Measurements from ENCODE around the gene KCTD1. TPM values are rescaled to one million over a fixed set of nuclear protein-coding genes. Genes with fewer than 3 reads are reported as not detected.
A peak's percentile ranks its signal among the peaks of the same experiment; 100 is the strongest.

The KCTD1 gene
- total RNA-seq, 1 donor from 2014 or later, result 83.8 TPM

DNA sequence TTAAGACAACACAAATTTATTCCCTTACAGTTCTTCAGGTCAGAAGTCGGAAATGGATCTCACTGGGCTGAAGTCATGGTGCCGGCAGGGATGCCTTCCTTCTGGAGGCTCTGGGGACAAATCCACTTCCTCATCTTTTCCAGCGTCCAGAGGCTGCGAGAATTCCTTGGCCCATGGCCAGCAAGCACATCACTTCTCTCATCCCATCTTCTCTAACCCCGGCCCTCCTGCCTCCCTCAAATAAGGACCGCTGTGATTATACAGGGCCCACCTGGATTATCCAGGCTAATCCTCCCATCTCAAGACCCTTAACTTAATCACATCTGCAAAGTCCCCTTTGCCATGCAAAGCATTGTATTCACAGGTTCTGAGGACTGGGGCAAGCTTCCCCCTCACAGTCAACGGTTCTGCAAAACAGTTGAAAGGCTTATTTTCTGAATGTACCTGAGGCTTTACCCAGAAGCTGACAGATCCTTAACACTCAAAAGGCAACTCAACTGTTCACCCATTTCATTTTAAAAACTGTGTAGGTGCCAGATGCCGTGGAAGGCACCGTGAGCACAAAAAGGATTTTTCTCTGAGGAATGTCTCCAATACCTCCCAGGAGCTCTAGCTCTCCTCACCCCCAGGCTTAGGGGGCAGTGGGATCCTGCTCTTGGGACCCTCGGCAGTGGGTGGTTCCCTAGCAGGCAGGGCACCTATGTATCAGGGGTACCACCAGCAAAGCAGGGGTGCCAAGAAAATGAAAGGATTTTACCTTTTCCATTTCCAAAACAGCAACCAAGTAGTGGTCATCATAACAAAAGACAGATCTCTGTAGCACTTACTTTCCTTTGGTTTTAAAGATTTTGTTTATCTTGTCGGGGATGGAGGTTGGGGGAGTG, 84.0 kb downstream of the KCTD1 start:
- Mint-ChIP-seq H3K27me3 (no peaks in the 10 kb centered on the region), H3K36me3 (peaks cover 60% of the 10 kb centered on the region), H3K27ac (peak overlapping the region; percentile 2), H3K4me3 (peak overlapping the region; percentile 5), H3K9me3 (no peaks in the 10 kb centered on the region), H3K4me1 (ENCODE audit: unreplicated experiment) (peaks cover 35% of the 10 kb centered on the region)
- no peak for TF ChIP-seq CTCF (conservative IDR thresholded peaks at IDR 0.05)
- DNase-seq (ENCODE audit: extremely low spot score, unreplicated experiment), result no peak

- H3K36me3 Mint-ChIP-seq, result peaks cover 64% of the 10 kb centered on the region
- no peak for TF ChIP-seq CTCF (conservative IDR thresholded peaks at IDR 0.05)
- no peaks in the 10 kb centered on the region for H3K27me3 Mint-ChIP-seq
- peak overlapping the region; percentile 71 for H3K27ac Mint-ChIP-seq
- H3K4me3 Mint-ChIP-seq, result no peak overlapping the region
- no peaks in the 10 kb centered on the region for H3K9me3 Mint-ChIP-seq
- DNase-seq (ENCODE audit: extremely low spot score, unreplicated experiment), result no peak
- peaks cover 37% of the 10 kb centered on the region for H3K4me1 Mint-ChIP-seq (ENCODE audit: unreplicated experiment)
These were observed 86.0 kb downstream of the KCTD1 start for GRCh38 chr18:26462355-26462754.

GRCh38 chr18:26461405-26461804, 86.9 kb downstream of the KCTD1 start:
- Mint-ChIP-seq H3K36me3 (peaks cover 63% of the 10 kb centered on the region), H3K27ac (peak overlapping the region; percentile 82), H3K4me1 (ENCODE audit: unreplicated experiment) (peaks cover 46% of the 10 kb centered on the region), H3K4me3 (no peak overlapping the region), H3K9me3 (no peaks in the 10 kb centered on the region), H3K27me3 (no peaks in the 10 kb centered on the region)
- DNase-seq (ENCODE audit: extremely low spot score, unreplicated experiment), result no peak
- no peak for TF ChIP-seq CTCF (conservative IDR thresholded peaks at IDR 0.05)

DNA sequence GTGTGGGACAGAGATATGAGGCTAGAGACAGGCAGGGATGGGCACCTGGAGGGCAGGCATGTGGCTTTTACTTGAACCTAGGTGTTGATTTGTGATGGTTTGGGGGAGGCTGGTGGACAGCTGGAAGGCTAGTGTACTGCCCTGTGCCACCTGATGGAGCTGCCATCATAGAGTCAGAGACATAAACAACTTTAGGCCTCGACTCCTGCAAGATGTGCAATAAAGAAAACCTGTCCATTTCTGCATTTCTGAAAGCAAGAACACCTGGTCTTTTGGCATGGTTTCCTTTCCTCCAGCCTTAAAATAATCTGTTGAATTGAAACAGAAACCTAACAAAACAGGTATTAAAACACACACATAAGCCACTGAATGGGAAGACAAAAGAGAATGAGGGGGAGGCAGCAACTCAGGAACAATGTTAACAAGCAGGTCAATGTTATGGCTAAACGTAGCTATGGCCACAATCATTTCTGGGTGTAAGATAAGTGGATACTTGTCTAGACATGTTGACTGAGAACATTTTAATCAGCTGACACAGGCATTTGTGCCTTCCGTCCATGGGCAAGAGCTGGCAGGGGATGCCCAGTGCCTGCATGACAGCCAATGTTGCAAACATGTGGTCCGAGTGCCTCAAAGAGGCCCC, 87.8 kb downstream of the KCTD1 start:
- H3K27ac Mint-ChIP-seq, result peak overlapping the region; percentile 82
- H3K9me3 Mint-ChIP-seq, result no peaks in the 10 kb centered on the region
- no peak overlapping the region for H3K4me3 Mint-ChIP-seq
- H3K36me3 Mint-ChIP-seq, result peaks cover 60% of the 10 kb centered on the region
- peaks cover 50% of the 10 kb centered on the region for H3K4me1 Mint-ChIP-seq (ENCODE audit: unreplicated experiment)
- no peaks in the 10 kb centered on the region for H3K27me3 Mint-ChIP-seq
- TF ChIP-seq CTCF (conservative IDR thresholded peaks at IDR 0.05), result no peak
- no peak for DNase-seq (ENCODE audit: extremely low spot score, unreplicated experiment)

DNA sequence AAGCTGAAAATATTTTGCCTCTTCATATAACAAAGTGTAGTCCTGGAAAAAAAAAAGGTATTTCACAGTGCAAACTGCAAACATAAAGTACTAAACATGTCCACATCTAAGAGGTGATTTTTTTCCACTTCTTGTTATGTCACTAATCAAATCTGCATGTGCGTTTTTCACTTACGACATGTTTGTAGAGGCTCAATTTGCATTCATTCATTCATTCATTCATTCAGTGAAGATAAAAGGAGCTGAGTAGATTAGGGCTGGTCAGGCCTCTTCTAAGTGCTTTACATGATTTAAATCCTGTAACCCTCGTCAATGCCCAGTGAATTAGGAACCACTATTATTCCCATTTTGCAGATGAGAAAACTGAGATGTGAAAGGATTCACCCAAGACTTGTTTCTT, 88.5 kb downstream of the KCTD1 start:
- no peak for DNase-seq (ENCODE audit: extremely low spot score, unreplicated experiment)
- TF ChIP-seq CTCF (conservative IDR thresholded peaks at IDR 0.05), result no peak
- H3K4me3 Mint-ChIP-seq, result no peak overlapping the region
- no peaks in the 10 kb centered on the region for H3K9me3 Mint-ChIP-seq
- H3K4me1 Mint-ChIP-seq (ENCODE audit: unreplicated experiment), result peaks cover 50% of the 10 kb centered on the region
- H3K27me3 Mint-ChIP-seq, result no peaks in the 10 kb centered on the region
- H3K27ac Mint-ChIP-seq, result no peak overlapping the region
- H3K36me3 Mint-ChIP-seq, result peaks cover 57% of the 10 kb centered on the region

Measured in type B pancreatic cell (in vitro differentiated cells).